NCI-H2029 (cell line): Measurements from ENCODE around the gene LIG4.
"Not testable (repeated sequence)": the region's sequence is repeated elsewhere in the genome, so short reads cannot be mapped to it uniquely, and the experiment has no call there.

Source experiments
- DNase-seq: peaks from one replicate; lab custom pipeline; 2025; lab: John Stamatoyannopoulos, UW

The LIG4 gene

DNA sequence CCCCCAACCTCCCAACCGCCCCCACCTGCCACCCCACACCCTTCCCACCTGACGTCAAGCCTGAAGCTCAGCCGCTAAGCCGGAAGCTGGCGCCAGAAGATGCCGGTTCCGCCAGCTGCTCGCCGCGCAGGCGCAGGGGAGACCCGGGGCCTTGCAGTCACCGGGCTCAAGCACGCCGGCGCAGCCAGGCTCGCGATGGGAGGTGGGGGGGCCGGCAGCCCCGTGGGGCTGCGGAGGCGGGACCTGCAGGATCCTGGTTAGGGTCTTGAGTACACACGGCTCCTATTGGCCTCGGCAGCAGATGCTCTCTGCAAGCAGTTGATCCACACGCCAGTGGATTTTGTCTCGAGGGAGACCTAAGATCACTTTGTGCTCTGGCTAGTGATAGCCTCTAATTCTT is at the start of gene LIG4:
Gene LIG4 (minus strand): TSS at position 101 of the 400 bp plus-strand sequence. CDS start 4,268 bp downstream, outside the sequence.
- peak; percentile 73 for DNase-seq

DNA sequence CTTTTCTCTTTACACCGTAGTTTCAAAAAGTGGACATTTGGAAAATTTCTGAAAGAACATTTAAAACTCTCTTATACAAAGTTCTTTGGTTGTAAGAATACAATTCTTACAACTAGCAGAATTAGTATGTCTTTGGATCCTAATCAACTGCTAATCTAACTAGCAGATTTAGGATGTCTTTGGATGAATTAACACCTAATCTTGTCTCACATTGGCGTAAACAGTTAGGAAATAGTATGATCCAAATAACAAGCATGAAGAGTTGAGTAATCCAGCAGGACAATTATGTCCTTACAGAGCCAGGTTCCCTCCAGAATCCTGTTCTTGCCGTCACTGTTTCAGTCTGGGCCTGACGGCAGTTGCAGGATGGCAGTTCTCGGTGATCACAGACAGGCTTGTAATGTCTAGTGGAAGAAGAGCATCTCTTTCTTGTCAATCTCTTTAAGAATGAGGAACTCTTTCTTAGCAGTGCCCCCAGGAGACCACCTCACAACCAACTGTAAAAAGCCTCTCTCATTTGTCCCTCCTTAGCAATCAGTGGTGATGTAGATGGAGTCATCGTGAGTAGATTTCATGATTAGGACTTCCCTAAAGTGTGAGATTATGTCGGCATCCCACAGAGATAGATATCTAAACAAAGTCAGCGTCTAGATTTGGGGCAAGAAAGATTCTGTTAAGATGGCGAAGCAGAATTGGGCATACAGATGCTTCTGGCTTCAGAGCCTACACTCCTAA is 48.5 kb upstream of the LIG4 start:
- no peak for DNase-seq

DNA sequence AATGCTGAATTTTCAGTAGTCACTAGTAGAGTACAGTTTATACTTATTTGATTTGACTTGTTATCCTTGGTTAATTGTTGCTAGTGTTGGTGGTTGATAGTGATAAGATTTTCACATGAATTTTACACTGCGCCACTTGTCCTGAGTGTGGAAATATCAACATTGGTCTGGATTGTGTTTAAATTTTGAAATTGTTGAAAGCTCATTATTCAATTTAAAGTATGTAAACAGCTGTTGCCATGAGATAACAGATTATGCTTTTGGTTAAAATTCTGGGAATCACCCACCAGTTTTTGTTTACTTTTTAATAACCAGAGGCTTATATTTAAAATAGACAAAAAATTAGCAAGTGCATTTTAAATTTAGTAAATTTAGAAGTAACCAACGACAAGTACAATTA is 41.9 kb upstream of the LIG4 start:
- no peak for DNase-seq

DNA sequence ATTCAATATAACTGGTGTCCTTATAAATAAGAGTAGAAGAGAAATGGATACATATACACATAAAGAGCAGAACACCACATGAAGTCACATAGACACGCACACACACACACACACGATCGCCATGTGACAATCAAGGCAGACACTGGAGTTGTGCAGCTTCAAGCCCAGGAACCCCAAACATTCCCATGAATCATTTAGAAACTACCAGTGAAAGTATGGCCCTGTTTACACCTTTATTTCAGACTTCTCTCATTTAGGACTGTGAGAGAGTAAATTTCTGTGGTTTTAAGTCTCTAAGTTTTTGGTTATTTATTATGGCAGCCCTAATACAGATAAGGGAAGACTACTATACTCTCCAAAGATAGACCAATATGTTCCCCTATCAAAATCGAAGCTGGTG is 33.8 kb upstream of the LIG4 start:
- DNase-seq = no peak

DNA sequence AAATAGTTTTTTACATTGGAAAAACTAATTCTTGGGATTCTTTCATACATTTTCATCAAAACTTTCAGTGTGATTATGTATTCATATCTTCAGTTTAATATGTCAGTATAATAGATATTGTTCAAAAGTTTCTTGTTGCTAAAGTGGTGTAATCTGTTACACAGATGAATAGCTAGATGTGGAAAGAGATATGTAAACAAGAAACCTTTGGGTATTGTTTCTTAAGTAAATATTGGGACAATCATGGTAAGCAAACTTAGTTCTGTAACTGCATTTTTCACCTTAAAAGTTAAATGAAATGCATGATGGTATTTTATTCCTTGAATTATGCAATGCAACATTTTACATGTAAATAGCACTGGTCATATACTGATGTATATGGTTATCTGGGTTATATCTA is 15.0 kb upstream of the LIG4 start:
- no peak for DNase-seq

DNA sequence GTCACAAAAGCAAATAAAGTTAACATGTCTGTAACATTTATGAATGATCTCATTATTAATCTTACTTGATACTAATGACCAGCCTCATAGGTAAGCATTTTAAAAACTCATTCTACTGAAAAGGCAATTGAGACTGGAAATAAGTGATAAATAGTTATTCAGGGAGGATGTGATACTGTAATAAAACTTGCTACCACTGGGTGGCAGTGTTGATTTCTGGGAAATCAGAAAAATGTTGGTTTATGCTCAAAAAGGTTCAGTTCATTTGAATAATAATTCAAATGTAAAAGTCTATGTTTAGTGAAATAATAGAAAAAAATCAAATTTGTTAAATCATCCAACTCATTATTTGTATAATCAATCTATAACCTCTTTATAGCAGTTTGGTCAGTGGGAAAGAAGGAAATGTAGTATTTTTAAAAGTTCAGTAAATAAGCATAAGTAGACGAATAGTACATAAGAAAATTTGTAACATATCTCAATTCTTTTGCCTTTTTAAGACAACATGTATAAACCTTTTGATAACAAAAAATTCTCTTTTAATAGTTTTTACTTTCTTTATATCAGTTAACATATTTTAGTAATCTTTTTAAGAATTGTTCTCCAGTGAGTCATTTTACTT is 12.4 kb upstream of the LIG4 start:
- DNase-seq = no peak

DNA sequence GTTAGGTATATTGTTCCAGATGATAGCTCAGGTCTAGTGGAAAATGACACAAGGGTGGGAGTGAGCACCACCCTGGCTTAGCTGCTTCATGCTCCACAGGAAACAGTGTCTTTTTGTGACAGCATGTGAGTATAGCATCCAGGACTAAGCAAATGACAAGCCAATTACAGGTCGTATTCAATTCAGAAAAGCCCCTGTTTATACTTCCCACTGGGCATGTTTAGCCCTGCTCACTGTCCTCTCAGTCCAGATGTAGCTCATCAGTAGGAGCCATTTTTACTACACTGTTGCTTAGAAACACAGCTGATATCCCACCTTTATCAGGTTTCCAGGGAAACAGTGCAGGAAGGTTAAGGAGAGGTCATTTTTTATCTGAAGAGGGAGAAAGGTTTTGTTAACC is 10.8 kb upstream of the LIG4 start:
- DNase-seq = no peak

DNA sequence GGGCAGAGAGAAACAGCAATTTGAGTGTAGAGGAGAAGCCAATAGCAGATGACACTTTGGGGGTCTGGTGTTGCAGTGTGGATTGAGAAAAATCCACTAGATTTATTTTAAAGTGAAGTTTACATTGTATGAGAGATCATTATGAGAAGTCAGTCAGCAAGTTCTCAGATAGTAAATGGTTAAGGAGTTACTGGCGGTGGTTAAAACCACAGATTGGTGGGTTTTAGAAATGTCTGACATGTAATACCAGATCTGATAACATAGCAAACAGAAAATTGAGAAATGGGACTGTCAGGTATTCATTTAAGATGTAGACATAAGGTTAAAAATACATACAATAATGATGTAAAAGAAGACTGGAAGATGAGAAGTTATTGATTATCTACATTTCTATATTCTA is 10.1 kb upstream of the LIG4 start:
- no peak for DNase-seq

DNA sequence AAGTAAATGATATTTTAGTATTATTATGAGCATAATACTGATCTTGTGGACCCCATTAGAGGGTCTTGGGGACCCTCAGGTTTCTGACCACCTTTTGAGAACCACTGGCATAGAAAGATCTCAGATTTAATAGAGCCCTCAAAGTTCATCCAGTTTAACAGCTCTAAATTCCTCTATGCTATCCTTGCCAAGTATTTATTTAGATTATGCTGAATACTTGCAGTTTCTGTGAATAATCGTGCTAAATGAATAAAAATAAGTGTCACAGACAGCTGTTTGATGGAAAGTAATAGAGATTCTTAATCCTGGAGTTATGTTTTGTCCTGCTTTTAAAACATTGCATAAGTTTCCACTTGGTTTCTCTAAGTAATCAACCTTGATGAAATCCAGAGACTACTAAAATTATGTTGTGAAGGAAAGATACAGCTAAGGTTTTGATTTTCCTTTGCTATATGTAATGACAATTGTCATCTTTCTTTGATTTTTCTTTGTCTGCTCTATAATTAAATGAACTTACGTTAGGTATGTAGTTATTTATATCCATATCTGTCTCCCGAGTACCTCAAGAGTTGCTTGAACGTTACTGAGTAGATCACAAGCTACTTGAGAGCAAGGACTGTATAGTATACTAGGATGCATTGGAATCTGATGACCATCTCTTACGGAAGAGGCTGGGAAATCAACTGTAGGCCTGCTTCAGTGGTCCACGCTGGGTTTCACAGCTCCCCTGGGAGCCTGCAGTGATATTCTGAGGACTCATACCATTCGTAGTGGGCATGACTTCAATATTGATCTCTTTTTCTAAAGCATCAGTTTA is 8.6 kb upstream of the LIG4 start:
- no peak for DNase-seq

DNA sequence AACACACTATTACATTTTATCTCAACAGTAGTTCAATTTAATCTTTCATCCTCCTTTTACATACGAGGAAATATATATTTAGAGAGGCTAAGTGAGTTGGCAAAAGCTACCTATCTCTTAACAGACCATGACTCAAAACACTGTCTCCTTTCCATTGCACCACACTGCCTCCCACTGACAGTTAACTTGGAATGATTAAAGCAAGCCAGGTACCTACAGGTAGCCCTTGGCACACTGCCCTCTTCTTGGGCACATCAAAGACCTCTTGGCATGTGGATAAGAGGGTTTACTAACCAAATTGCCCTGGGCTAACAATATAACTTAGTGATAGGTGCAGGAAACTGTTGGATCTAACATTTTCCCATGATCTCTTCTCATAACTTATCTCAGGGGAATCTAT is 4.7 kb upstream of the LIG4 start:
- DNase-seq = peak; percentile 9

DNA sequence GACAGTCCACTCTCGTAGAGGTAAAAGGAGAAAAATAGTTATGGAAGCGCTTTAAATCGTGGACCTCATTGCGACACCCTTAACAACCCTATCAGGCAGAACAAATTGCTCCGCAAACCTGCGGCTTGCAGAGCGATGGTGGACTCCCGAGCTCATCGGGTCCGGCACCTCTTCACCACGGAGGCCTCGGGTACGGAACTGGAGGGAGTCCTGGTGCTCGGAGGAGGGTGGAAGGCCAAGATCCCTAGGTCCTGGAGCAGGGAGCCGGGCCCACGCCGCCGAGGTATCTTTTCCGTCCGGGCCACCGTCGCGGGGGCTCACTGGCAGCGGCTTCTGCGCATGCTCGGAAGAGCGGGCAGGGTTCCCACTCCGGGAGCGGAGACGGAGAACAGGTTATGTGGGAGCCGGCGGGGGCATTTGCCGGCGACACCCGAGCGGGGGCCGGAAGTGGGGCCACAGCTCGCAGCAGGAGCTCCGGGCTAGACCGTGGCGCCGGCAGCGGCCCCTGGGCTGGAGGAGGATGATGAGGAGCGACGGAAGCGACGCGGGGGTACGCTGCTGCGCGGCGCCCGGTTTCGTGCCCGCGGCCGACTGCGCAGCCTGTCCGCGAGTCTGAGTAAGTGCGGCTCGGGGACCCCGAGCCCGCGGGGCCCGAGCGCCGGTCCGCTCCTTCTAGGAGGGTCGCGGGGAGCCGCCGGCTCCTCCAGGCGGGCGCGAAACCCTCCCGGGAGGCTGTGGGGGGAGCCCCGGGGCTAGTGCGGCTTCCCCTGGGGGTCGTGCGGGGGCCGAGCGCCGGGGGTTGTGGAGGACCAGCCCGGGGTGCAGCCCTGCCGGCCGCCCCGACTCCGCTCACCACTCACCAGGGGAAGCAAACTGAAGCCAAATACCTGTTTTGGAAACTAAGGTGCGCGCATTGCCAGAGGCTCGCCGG is 3.0 kb upstream of the LIG4 start, which contains the start of gene ABHD13:
Gene ABHD13 (plus strand): TSS at position 349 of the 931 bp plus-strand sequence. CDS start 10,827 bp downstream, outside the sequence.
- peak; percentile 69 for DNase-seq

DNA sequence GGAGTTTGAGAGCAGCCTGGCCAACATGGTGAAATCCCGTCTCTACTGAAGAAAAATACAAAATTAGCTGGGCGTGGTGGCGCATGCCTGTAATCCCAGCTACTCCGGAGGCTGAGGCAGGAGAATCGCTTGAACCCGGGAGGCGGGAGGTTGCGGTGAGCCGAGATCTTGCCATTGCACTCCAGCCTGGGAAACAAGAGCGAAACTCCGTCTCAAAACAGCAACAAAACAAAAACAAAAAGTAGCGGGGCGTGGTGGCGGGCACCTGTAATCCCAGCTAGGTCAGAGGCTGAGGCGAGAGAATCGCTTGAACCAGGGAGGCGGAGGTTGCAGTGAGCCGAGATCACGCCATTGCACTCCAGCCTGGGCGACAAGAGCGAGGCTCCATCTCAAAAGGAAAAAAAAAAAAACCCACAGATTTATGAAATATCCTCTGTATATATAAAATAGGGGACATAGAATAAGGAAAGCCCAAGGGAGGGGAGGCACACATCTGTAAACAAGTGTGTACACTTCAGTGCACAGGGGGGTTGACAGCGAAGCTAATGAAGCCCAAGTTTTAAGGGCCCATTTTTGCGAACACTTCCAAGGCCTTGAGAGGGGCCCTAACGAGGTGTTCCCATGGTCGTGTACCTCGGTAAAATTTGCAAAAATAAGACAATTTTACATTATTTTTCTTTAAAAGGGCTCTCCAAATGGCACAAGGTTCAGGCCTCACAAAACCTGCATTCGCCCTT is 2.1 kb upstream of the LIG4 start:
- DNase-seq = not testable (repeated sequence)

DNA sequence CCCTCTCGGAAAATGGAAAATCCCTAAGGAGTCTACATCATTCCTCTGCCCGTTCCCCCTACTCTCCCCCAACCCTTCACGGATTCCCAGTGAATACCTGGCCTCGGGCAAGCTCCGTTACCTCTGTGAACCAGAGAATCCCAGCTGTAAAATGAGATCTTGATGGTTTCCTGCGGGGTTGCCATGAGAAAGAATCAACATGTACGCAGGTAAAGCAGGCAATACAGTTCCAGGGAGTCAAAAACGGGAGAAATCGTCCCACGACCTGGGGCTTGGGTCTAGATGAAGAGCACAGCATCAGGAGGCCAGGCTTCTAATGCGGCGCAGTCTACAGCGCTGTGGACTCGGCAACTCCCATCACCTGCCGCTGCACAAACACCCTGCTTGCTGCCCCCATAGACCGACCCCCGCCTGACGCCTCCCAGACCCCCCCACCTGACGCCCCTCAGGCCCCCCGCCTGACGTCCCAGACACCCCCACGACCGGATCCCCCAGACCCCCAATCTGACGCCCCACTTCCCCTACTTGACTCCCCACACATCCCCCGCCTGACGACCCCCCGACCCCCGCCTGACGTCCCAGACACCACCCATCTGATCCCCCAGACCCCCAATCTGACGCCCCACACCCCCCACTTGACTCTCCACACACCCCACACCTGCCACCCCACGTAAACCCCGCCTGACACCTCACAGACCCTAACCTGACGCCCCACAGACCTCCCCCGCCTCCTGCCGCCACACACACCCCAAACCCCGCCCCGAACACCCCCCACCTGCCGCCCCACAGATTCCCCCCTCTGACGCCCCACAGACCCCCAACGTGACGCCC is 680 bp downstream of the LIG4 start:
- DNase-seq = no peak

DNA sequence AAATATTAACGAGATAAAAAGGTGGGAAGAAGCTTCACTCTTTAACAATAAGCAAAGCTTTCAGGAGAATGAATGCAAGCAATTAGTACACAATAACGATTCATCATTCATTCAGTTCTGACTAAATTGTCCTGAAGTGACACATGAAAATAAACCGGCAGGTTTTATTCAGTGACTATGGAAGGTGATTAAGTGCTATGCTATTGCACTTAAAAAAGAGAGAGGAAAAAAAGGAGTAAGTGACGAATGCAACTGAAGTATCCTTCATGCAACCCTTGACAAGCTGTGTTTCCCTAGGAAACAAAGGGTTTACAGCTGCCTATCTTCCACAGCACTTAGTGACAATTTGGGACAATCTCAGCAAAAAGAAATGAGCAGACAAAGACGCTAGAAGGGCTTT is 1.4 kb downstream of the LIG4 start:
- no peak for DNase-seq

DNA sequence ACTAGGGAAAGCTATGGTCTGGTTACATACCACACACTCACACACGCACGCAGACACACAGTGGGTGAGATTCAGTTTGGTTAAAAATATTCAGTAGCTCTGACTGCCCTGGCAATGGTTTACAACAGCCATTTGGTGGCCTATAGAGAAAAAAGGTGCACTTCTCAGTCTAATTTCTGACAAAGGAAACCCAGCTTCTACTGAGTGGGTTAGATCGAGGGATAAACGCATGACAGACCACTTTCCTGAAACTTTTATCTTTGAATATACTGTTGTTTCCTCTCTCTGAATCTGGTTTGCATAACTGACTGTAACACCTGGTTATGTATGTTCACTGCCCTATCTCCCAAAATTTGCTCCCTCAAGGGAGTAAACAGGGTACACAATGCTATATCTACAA is 2.5 kb downstream of the LIG4 start:
- DNase-seq = no peak

DNA sequence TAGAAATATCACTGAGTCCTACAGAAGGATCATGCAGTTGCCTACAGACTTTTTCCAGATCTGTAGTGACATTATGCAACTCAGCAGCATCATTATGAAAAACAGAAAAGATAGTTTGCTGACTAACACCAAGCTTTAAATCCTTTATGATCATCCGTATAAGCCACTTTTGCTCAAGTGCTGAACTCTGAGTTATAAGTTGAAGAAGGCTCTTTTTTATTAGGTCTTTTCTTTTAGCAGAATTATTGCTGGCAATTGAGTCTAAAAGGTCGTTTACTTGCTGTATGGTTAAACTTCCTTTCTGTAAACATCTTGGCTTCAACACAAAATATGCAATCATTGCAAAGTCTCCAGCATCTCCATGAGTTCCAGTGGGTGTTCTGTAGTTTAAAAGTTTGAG is 4.8 kb downstream of the LIG4 start:
- no peak for DNase-seq

DNA sequence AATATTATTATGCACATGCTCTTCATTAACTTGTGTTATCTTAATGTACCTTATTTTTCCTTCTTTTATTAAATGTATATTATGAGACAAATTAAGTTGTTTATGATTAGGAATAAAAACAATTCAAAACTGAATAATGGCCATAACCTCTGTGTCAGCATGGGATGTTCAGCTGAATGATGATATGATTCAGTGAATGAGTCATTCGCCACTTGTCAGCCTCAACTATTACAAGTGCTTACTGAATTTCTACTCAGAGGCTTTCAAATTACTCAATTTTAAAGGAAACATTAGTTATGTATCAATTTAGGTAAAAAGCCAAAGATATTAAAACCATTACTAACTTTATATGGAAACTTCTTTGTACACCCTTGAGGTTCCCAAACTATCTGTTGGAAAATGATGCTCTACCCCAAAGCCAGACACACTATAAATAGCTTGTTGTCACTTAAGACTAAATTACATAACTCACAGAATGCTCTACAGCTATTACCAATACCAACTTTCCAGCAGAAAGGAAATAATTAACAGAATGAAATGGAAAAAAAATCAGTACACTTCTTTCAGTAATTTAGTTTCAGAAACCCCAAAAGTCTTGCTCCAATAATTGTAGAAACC is 14.4 kb downstream of the LIG4 start:
- DNase-seq = no peak

DNA sequence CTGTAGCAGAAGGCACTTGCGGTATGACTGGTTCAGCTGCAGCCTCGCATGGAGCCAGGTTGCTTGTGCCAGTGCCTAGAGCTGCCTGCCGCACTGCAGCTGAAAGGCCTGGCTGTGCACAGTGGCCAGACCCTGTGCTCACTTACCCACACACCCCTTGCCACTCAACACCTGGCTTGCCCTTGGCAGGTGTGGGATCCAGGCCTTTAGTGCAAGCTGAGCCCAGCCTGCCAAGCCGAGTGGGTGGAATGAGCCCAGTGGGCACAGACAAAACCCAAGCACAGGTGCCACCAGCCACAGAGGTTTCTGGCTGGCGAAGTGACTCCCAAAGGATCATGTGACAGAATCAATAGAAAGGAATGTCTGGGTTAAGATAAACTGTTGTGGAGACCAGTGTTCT is 19.5 kb downstream of the LIG4 start:
- no peak for DNase-seq

DNA sequence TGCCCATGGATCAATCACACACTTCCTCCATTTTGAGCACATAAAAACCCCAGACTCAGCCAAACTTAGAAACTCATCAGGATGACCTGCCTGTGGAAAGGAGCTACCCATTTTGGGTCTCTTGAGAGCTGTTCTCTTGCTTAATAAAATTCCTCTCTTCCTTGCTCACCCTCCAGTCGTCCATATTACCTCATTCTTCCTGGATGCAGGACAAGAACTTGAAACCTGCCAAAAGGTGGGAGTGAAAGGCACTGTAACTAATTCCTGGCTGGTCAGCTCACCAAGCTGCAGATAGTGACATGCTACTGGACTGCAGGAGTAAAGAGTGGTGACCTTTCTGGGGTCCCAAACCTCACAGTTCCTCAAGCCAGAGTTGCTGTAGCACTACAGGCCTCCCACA is 20.2 kb downstream of the LIG4 start:
- no peak for DNase-seq

DNA sequence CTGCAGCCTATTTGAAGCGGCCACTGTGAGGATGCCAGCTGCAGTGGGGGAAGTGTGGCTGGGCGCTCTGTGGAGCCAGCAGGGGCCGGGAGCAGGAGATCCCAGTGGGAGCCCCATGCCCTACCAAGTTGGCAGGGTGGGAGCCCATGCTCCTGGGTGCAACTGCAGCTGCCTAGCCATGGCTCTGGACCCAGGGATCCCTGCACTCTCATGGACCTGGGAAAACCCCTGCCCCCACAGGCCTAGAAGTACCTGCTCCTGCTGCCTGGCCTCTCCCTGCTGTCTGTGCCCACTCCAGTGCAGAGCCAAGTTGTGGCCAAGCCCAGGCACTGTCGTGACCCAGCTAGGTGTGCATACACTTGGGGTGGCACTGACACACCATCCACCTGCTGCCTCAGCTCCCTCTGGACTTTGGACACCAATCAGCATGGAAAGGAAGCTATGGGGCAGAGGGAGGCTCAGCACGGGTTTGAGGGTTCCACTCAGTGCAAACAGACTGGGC is 20.9 kb downstream of the LIG4 start:
- DNase-seq = no peak
